GM18951 (cell line): ENCODE results near the gene RPAIN.

Experiments
- POLR2A ChIP-seq: IDR thresholded peaks from 4 replicates; pipeline ENCODE4 v1.6.1; 2011; ENCODE audit warnings: mild to moderate bottlenecking; ENCODE audit not compliant: insufficient read length, insufficient read depth; ENCODE audit errors: extremely low read depth
- in situ Hi-C: fragments of 300-500 bp; cut with MboI; formaldehyde crosslinking; loops from one replicate; pipeline ENCODE4 v1.12.0; 2022; ENCODE audit warnings: low sequenced_read_pairs, mixed read lengths, inconsistent platforms; ENCODE audit not compliant: unreplicated experiment

Gene RPAIN

GRCh38 chr17:5438716-5439445, 18.9 kb downstream of the RPAIN start, which contains the start of gene C1QBP:
Gene C1QBP, minus strand, starts transcription at chr17:5439155. Its CDS starts 82 bp downstream, at chr17:5439073.
- TF ChIP-seq POLR2A = peak; percentile 89
- in situ Hi-C loops = loop anchor here (10.0 kb wide), 1 partner anchor 194 kb away; no protein-coding TSS in a partner anchor

GRCh38 chr17:5439446-5439764, 19.4 kb downstream of the RPAIN start:
- in situ Hi-C loops = loop anchor here (10.0 kb wide), 1 partner anchor 195 kb away; no protein-coding TSS in a partner anchor
- no peak for TF ChIP-seq POLR2A

GRCh38 chr17:5443728-5444127, 23.7 kb downstream of the RPAIN start:
- in situ Hi-C loops = no loop called here
- no peak for TF ChIP-seq POLR2A

DNA sequence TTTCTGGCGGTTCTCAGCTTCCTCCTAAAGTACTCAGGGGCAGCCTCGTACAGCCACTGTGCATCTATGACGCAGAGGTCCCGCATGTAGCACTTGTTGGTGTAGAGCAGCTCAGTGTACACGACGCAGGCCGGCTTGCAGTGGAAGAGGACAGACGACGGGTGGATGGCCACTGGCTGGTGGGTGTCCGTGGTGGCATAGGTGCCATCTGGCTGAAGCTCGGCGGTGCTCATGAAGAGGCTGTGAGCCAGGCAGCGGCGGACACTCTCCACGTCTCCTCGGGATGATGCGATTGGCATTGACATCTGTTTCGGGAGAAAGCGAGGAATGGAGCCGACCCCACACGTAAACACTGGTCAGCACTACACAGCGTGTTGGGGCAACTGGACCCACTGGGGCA, 24.2 kb downstream of the RPAIN start:
- TF ChIP-seq POLR2A = no peak
- in situ Hi-C loops = no loop called here

GRCh38 chr17:5446786-5447185, 26.8 kb downstream of the RPAIN start:
- in situ Hi-C loops = no loop called here
- no peak for TF ChIP-seq POLR2A

- TF ChIP-seq POLR2A = no peak
- in situ Hi-C loops = no loop called here
Observed at GRCh38 chr17:5464717-5465507, 44.9 kb downstream of the RPAIN start.

- in situ Hi-C loops = no loop called here
Observed at GRCh38 chr17:5466295-5466694, 46.3 kb downstream of the RPAIN start.

GRCh38 chr17:5467416-5467815, 47.4 kb downstream of the RPAIN start:
- TF ChIP-seq POLR2A = no peak
- in situ Hi-C loops = no loop called here

More at GRCh38 chr17:5466295-5466694, 46.3 kb downstream of the RPAIN start:
- TF ChIP-seq POLR2A = no peak

DNA sequence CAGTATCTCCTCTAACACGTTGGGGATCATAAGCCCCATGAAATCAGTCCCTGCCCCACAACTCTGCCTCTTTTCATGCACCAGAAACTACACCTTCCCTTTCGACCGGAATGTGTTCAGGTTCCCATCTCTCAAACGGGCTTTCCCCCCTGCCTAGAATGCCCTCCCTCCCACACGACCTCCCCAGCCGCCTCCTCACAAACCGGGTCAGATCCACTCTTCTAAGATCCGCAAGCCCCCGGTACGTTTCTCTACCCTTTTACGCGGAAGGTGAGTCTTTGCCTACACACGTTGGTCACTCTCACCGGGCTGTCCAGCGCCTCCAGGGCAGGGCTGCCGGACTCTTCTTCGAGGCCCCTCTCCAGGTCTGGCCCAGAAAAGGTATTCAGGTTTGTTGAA, 48.1 kb downstream of the RPAIN start:
- TF ChIP-seq POLR2A = no peak
- in situ Hi-C loops = no loop called here

GRCh38 chr17:5472511-5472910, 52.5 kb downstream of the RPAIN start:
- TF ChIP-seq POLR2A = no peak
- in situ Hi-C loops = no loop called here

- in situ Hi-C loops = no loop called here
- TF ChIP-seq POLR2A = no peak
Observed at GRCh38 chr17:5473906-5474305, 53.9 kb downstream of the RPAIN start.

- in situ Hi-C loops = no loop called here
- no peak for TF ChIP-seq POLR2A
Observed at GRCh38 chr17:5478992-5479391, 59.0 kb downstream of the RPAIN start.

DNA sequence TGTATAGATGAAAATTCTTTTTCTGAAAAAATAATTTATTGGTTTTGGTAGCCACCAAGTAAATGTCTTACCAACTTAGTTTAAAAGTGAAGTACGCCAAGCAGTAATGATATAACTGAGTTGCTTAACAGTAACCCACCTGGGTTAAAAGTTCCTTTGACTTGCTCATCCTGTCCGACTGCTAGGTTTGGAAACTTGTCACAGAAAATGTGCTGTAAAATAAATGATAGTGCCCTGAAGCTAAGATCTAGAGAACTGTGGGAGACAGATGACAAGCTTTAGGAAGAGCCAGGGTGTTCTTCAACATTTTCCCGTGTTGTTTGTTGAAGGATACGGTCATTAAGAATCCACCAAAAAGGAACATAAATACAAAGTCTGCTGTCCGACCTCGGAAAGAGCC, 61.0 kb downstream of the RPAIN start:
- TF ChIP-seq POLR2A = no peak
- in situ Hi-C loops = no loop called here

- in situ Hi-C loops = no loop called here
- no peak for TF ChIP-seq POLR2A
Observed at GRCh38 chr17:5481451-5481850, 61.5 kb downstream of the RPAIN start.
